Measurements from ENCODE around the gene H2BW1. TPM values are rescaled to one million over a fixed set of nuclear protein-coding genes. Genes with fewer than 3 reads are reported as not detected.
"Not testable (repeated sequence)": the region's sequence is repeated elsewhere in the genome, so short reads cannot be mapped to it uniquely, and the experiment has no call there.

The H2BW1 gene, protein sequence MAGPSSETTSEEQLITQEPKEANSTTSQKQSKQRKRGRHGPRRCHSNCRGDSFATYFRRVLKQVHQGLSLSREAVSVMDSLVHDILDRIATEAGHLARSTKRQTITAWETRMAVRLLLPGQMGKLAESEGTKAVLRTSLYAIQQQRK
- total RNA-seq (not detected), polyA plus RNA-seq (not detected)
- long read RNA-seq, donor 1, result 0 reads
- long read RNA-seq, donor 2, result 0 reads

DNA sequence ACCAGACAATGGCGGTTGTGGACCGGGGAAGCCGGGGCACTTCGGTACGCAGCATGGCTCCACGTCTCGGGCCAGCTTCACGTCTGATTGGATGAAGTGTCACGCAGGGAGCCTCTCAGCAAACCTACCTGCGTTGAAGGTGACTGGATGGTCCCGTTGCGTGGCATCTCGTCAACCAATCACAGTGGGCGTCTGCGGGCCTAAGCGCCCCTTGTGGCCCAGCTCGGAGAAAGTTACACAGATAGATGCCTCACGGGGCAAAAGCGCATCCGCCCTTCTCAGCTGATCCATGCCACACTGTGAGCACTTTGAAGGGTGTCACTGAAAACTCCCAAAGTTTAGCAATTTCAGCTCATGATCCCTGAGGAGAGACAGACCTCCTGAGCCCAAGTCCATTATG lies at the start of gene H2BW1:
Gene H2BW1, minus strand, starts transcription at position 103 of the 400 bp plus-strand sequence. CDS start 132 bp downstream, outside the sequence.
- Histone ChIP-seq H3K36me3 (ENCODE audit: insufficient read depth in 1 of 2, low read depth in 1 of 2) (no peaks in the 10 kb centered on the region), H3K4me3 (no peak within 1 kb of the TSS), H3K27ac (no peak within 1 kb of the TSS), H3K9me3 (no peaks in the 10 kb centered on the region), H3K27me3 (ENCODE audit: insufficient read depth in 3 of 3, low read length in 2 of 3) (peaks cover 0 to 12% (median 0%) of the 10 kb centered on the region in 3 donors), H3K4me1 (no peaks in the 10 kb centered on the region)
- TF ChIP-seq, protein P1, sequence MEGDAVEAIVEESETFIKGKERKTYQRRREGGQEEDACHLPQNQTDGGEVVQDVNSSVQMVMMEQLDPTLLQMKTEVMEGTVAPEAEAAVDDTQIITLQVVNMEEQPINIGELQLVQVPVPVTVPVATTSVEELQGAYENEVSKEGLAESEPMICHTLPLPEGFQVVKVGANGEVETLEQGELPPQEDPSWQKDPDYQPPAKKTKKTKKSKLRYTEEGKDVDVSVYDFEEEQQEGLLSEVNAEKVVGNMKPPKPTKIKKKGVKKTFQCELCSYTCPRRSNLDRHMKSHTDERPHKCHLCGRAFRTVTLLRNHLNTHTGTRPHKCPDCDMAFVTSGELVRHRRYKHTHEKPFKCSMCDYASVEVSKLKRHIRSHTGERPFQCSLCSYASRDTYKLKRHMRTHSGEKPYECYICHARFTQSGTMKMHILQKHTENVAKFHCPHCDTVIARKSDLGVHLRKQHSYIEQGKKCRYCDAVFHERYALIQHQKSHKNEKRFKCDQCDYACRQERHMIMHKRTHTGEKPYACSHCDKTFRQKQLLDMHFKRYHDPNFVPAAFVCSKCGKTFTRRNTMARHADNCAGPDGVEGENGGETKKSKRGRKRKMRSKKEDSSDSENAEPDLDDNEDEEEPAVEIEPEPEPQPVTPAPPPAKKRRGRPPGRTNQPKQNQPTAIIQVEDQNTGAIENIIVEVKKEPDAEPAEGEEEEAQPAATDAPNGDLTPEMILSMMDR (IDR thresholded peaks at IDR 0.05), result no peak
- DNase-seq, result no peak
- no peak for ATAC-seq
- intact Hi-C loops (cut with DNase I), result no loop called here
- whole genome bisulfite sequencing, 3 donors, result 90 to 91% (median 90%) methylated on average over 20 of the region's 20 CpGs

DNA sequence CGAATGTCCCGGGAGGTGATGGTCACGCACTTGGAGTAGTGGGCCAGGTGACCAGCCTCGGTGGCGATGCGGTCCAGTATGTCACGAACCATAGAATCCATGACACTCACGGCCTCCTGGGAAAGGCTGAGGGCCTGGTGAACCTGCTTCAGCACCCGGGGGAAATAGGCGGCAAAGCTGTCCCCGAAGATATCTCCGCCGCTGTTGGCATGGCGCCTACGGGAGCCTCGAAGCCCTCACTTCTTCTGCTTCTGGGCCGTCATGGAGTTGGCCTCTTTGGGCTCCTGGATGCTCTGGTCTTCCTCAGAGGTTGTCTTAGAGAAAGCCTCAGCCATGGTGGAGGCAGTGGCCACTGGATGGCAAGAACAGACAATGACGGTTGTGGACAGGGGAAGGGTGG lies 49.1 kb upstream of the H2BW1 start:
- H3K4me3 ChIP-seq; H3K4me1 ChIP-seq; H3K27me3 ChIP-seq (ENCODE audit: insufficient read depth in 3 of 3, low read length in 2 of 3); H3K9me3 ChIP-seq; DNase-seq; H3K27ac ChIP-seq; H3K36me3 ChIP-seq (ENCODE audit: insufficient read depth in 1 of 2, low read depth in 1 of 2); intact Hi-C loops (cut with DNase I); ATAC-seq: not testable (repeated sequence)
- WGBS, 3 donors, result 94 to 95% (median 95%) methylated on average over 7 to 9 of the region's 18 CpGs

DNA sequence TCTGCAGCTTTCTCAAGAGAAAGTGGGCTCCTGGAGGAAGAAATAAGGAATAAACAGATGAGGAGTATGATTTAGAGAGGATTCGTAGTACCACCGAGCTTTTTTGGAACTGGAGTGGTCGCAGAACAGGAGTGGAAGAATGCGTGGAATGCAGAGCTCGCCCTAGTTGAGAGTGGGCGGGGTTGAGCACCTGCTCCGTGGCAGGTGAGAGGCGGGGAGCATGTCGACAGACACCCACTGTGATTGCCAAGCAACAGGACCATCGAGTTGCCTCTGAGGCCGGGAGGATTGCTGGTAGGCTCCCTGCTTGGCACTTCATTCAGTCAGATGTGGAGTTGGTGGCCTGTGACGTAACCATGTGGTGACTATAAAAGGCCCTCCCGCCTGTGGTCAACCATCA lies 41.4 kb upstream of the H2BW1 start:
- no CpG with 5 or more reads among the region's 13 CpGs for WGBS, 3 donors
- ATAC-seq, result not testable (repeated sequence)

DNA sequence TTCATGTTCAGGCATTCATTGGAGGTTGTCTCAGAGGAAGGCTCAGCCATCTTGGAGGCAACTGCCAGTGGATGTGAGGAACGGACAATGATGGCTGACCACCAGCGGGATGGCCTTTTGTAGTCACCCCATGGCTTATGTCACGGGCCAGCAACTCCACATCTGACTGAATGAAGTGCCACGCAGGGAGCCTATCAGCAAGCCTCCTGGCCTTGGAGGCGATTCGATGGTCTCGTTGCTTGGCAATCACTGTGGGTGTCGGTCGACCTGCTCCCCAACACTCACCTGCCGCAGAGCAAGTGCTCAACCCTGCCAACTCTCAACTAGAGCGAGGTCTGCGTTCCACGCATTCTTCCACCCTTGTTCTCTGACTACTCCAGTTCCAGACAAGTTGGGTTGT lies 33.7 kb upstream of the H2BW1 start:
- H3K27ac ChIP-seq, result no peak overlapping the region
- 88 to 94% (median 93%) methylated on average over 10 to 13 of the region's 13 CpGs for WGBS, 3 donors
- ATAC-seq (no peak), DNase-seq (no peak)
- no peaks in the 10 kb centered on the region for H3K27me3 ChIP-seq (ENCODE audit: insufficient read depth in 3 of 3, low read length in 2 of 3)
- H3K4me1 ChIP-seq, result no peaks in the 10 kb centered on the region
- H3K4me3 ChIP-seq, result no peak overlapping the region
- no peaks in the 10 kb centered on the region for H3K9me3 ChIP-seq
- intact Hi-C loops (cut with DNase I), result no loop called here
- no peaks in the 10 kb centered on the region for H3K36me3 ChIP-seq (ENCODE audit: insufficient read depth in 1 of 2, low read depth in 1 of 2)
- TF ChIP-seq, protein P1 (IDR thresholded peaks at IDR 0.05), result no peak

More for the DNA sequence above, 41.4 kb upstream of the H2BW1 start:
- H3K27ac ChIP-seq; H3K9me3 ChIP-seq; H3K4me3 ChIP-seq; intact Hi-C loops (cut with DNase I); H3K27me3 ChIP-seq (ENCODE audit: insufficient read depth in 3 of 3, low read length in 2 of 3); DNase-seq; H3K36me3 ChIP-seq (ENCODE audit: insufficient read depth in 1 of 2, low read depth in 1 of 2); H3K4me1 ChIP-seq: not testable (repeated sequence)

DNA sequence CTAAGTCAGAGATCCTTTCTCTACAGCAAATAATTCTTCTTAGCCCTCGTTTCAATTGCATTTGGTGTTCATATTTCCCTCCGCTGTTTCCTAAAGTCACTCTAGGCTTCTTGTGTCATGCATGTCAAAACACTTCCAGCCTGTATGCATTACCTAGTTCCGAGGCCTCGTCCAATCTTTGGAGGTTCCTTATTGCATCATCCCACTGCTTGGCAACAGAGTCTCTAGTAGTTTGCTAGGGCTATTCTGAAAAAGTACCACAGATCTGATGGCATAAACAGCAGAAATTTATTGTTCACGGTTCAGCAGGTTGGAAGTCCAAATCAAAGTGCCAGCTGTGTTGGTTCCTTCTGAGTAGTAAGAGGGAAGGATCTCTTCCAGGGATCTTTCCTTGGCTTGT lies 32.1 kb upstream of the H2BW1 start:
- TF ChIP-seq, protein P1 (IDR thresholded peaks at IDR 0.05), result no peak
- intact Hi-C loops (cut with DNase I), result no loop called here
- 56 to 73% (median 69%) methylated on average over 5 of the region's 5 CpGs for WGBS, 3 donors
- Histone ChIP-seq H3K27me3 (ENCODE audit: insufficient read depth in 3 of 3, low read length in 2 of 3) (no peaks in the 10 kb centered on the region), H3K27ac (no peak overlapping the region), H3K4me1 (no peaks in the 10 kb centered on the region), H3K9me3 (no peaks in the 10 kb centered on the region), H3K4me3 (no peak overlapping the region), H3K36me3 (ENCODE audit: insufficient read depth in 1 of 2, low read depth in 1 of 2) (no peaks in the 10 kb centered on the region)
- no peak for DNase-seq
- ATAC-seq, result no peak

DNA sequence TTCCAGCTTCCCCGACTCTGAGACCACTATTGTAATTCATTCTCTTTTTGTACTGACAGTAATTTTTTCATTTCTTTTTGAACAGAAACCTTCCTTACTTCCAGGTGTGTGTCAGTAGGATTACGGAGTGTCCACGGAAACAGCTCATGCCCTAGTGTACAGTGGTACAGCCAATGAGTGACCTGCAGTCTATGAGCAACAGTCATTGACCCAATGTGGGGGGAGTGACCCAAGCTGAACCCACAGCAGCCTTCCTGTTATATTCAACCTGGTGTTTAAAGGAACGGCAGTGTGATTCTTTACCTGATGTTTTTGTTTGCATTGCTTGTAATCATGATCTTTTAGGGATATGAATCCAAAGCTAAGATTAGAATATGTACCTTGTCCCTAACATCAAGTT lies 27.5 kb upstream of the H2BW1 start:
- WGBS, 3 donors, result 83 to 94% (median 86%) methylated on average over 4 of the region's 4 CpGs
- intact Hi-C loops (cut with DNase I), result no loop called here
- H3K9me3 ChIP-seq, result no peaks in the 10 kb centered on the region
- H3K27me3 ChIP-seq (ENCODE audit: insufficient read depth in 3 of 3, low read length in 2 of 3), result peaks cover 0 to 9% (median 0%) of the 10 kb centered on the region in 3 donors
- no peak overlapping the region for H3K4me3 ChIP-seq
- DNase-seq (no peak), ATAC-seq (no peak)
- no peak overlapping the region for H3K27ac ChIP-seq
- H3K36me3 ChIP-seq (ENCODE audit: insufficient read depth in 1 of 2, low read depth in 1 of 2), result no peaks in the 10 kb centered on the region
- H3K4me1 ChIP-seq, result no peaks in the 10 kb centered on the region
- TF ChIP-seq, protein P1 (IDR thresholded peaks at IDR 0.05), result no peak

Measured in psoas muscle (tissue), 8 donors.